ENCODE data around the gene GRK6.

The GRK6 gene

GRCh38 chr5:177443144-177443983, 16.9 kb downstream of the GRK6 start:
- Histone ChIP-seq H3K27me3 (ENCODE audit: insufficient read depth, low read length, poor library complexity) (no peaks in the 10 kb centered on the region), H2BK120ac (ENCODE audit: low read depth, low read length) (no peak overlapping the region), H3K18ac (ENCODE audit: low read length) (no peak overlapping the region), H3K36me3 (ENCODE audit: control insufficient read depth, insufficient read depth, low read length) (peaks cover 1% of the 10 kb centered on the region), H3K9ac (ENCODE audit: low read length) (no peak overlapping the region), H3K23ac (ENCODE audit: low read length) (no peak overlapping the region), H3K4me2 (ENCODE audit: low read length) (no peak overlapping the region), H3K27ac (ENCODE audit: low read depth, low read length) (no peak overlapping the region), H3K79me2 (ENCODE audit: control insufficient read depth, insufficient read depth, low read length) (no peaks in the 10 kb centered on the region), H3K4me3 (ENCODE audit: low read length) (no peak overlapping the region), H3K56ac (ENCODE audit: low read length) (no peak overlapping the region), H3K4ac (ENCODE audit: low read depth, low read length) (no peak overlapping the region), H4K5ac (ENCODE audit: low read length) (no peak overlapping the region), H3K79me1 (ENCODE audit: low read length) (no peaks in the 10 kb centered on the region), H2BK15ac (replicated peaks; ENCODE audit: low read depth) (no peak overlapping the region), H4K8ac (ENCODE audit: low read depth, low read length) (no peak overlapping the region), H2BK5ac (ENCODE audit: low read length) (no peak overlapping the region), H2AK5ac (ENCODE audit: low read length) (no peak overlapping the region), H3K4me1 (ENCODE audit: control insufficient read depth, low read depth, low read length) (peaks cover 2% of the 10 kb centered on the region)
- DNase-seq = no peak
- WGBS (ENCODE audit: extremely low coverage, insufficient coverage, low lambda C conversion rate) = no CpG with 5 or more reads among the region's 15 CpGs

GRCh38 chr5:177444106-177445051, 17.9 kb downstream of the GRK6 start:
- Histone ChIP-seq H3K79me2 (ENCODE audit: control insufficient read depth, insufficient read depth, low read length) (no peaks in the 10 kb centered on the region), H3K4ac (ENCODE audit: low read depth, low read length) (no peak overlapping the region), H3K18ac (ENCODE audit: low read length) (no peak overlapping the region), H3K4me2 (ENCODE audit: low read length) (no peak overlapping the region), H3K36me3 (ENCODE audit: control insufficient read depth, insufficient read depth, low read length) (no peaks in the 10 kb centered on the region), H4K8ac (ENCODE audit: low read depth, low read length) (no peak overlapping the region), H3K23ac (ENCODE audit: low read length) (no peak overlapping the region), H3K4me3 (ENCODE audit: low read length) (no peak overlapping the region), H2BK120ac (ENCODE audit: low read depth, low read length) (no peak overlapping the region), H2BK5ac (ENCODE audit: low read length) (no peak overlapping the region), H3K9ac (ENCODE audit: low read length) (no peak overlapping the region), H3K27ac (ENCODE audit: low read depth, low read length) (no peak overlapping the region), H4K5ac (ENCODE audit: low read length) (no peak overlapping the region), H3K4me1 (ENCODE audit: control insufficient read depth, low read depth, low read length) (peaks cover 2% of the 10 kb centered on the region), H3K27me3 (ENCODE audit: insufficient read depth, low read length, poor library complexity) (no peaks in the 10 kb centered on the region), H3K79me1 (ENCODE audit: low read length) (no peaks in the 10 kb centered on the region), H3K56ac (ENCODE audit: low read length) (no peak overlapping the region), H2AK5ac (ENCODE audit: low read length) (no peak overlapping the region), H2BK15ac (replicated peaks; ENCODE audit: low read depth) (no peak overlapping the region)
- no peak for DNase-seq
- WGBS (ENCODE audit: extremely low coverage, insufficient coverage, low lambda C conversion rate) = no CpG with 5 or more reads among the region's 7 CpGs

- H2BK120ac ChIP-seq (ENCODE audit: low read depth, low read length) = no peak overlapping the region
- H3K79me2 ChIP-seq (ENCODE audit: control insufficient read depth, insufficient read depth, low read length) = no peaks in the 10 kb centered on the region
- H3K36me3 ChIP-seq (ENCODE audit: control insufficient read depth, insufficient read depth, low read length) = no peaks in the 10 kb centered on the region
- peaks cover 2% of the 10 kb centered on the region for H3K4me1 ChIP-seq (ENCODE audit: control insufficient read depth, low read depth, low read length)
- DNase-seq = no peak
- H2BK15ac ChIP-seq (replicated peaks; ENCODE audit: low read depth) = no peak overlapping the region
- no peak overlapping the region for H3K4ac ChIP-seq (ENCODE audit: low read depth, low read length)
- H2AK5ac ChIP-seq (ENCODE audit: low read length) = no peak overlapping the region
- no CpG with 5 or more reads among the region's 10 CpGs for WGBS (ENCODE audit: extremely low coverage, insufficient coverage, low lambda C conversion rate)
- H3K27me3 ChIP-seq (ENCODE audit: insufficient read depth, low read length, poor library complexity) = no peaks in the 10 kb centered on the region
- no peak overlapping the region for H3K4me3 ChIP-seq (ENCODE audit: low read length)
- H4K8ac ChIP-seq (ENCODE audit: low read depth, low read length) = no peak overlapping the region
- H3K79me1 ChIP-seq (ENCODE audit: low read length) = no peaks in the 10 kb centered on the region
- no peak overlapping the region for H2BK5ac ChIP-seq (ENCODE audit: low read length)
- no peak overlapping the region for H3K18ac ChIP-seq (ENCODE audit: low read length)
- H3K23ac ChIP-seq (ENCODE audit: low read length) = no peak overlapping the region
- H3K9ac ChIP-seq (ENCODE audit: low read length) = no peak overlapping the region
- H3K27ac ChIP-seq (ENCODE audit: low read depth, low read length) = no peak overlapping the region
- no peak overlapping the region for H3K56ac ChIP-seq (ENCODE audit: low read length)
- H4K5ac ChIP-seq (ENCODE audit: low read length) = no peak overlapping the region
- H3K4me2 ChIP-seq (ENCODE audit: low read length) = no peak overlapping the region
Measured at GRCh38 chr5:177445052-177445916, 18.8 kb downstream of the GRK6 start.

GRCh38 chr5:177445917-177446199, 19.4 kb downstream of the GRK6 start:
- Histone ChIP-seq H3K27me3 (ENCODE audit: insufficient read depth, low read length, poor library complexity) (no peaks in the 10 kb centered on the region), H3K4me1 (ENCODE audit: control insufficient read depth, low read depth, low read length) (peaks cover 2% of the 10 kb centered on the region), H2AK5ac (ENCODE audit: low read length) (no peak overlapping the region), H3K4me2 (ENCODE audit: low read length) (no peak overlapping the region), H2BK15ac (replicated peaks; ENCODE audit: low read depth) (no peak overlapping the region), H3K79me2 (ENCODE audit: control insufficient read depth, insufficient read depth, low read length) (no peaks in the 10 kb centered on the region), H3K36me3 (ENCODE audit: control insufficient read depth, insufficient read depth, low read length) (no peaks in the 10 kb centered on the region), H4K8ac (ENCODE audit: low read depth, low read length) (no peak overlapping the region), H4K5ac (ENCODE audit: low read length) (no peak overlapping the region), H3K79me1 (ENCODE audit: low read length) (no peaks in the 10 kb centered on the region), H3K9ac (ENCODE audit: low read length) (peak overlapping the region; percentile 76), H3K23ac (ENCODE audit: low read length) (peak overlapping the region; percentile 85), H2BK120ac (ENCODE audit: low read depth, low read length) (no peak overlapping the region), H2BK5ac (ENCODE audit: low read length) (no peak overlapping the region), H3K4ac (ENCODE audit: low read depth, low read length) (no peak overlapping the region), H3K18ac (ENCODE audit: low read length) (no peak overlapping the region), H3K56ac (ENCODE audit: low read length) (no peak overlapping the region), H3K27ac (ENCODE audit: low read depth, low read length) (no peak overlapping the region), H3K4me3 (ENCODE audit: low read length) (no peak overlapping the region)
- no peak for DNase-seq
- no CpG with 5 or more reads among the region's 8 CpGs for WGBS (ENCODE audit: extremely low coverage, insufficient coverage, low lambda C conversion rate)

GRCh38 chr5:177446200-177447065, 20.0 kb downstream of the GRK6 start, which contains the start of gene PRR7:
Gene PRR7 (plus strand): TSS chr5:177446814. CDS start chr5:177455068, 8,254 bp downstream.
- Histone ChIP-seq H3K4me1 (ENCODE audit: control insufficient read depth, low read depth, low read length) (peaks cover 2% of the 10 kb centered on the region), H3K18ac (ENCODE audit: low read length) (peak within 1 kb of the TSS; percentile 11), H3K4ac (ENCODE audit: low read depth, low read length) (no peak within 1 kb of the TSS), H3K79me2 (ENCODE audit: control insufficient read depth, insufficient read depth, low read length) (no peaks in the 10 kb centered on the region), H3K4me3 (ENCODE audit: low read length) (peak within 1 kb of the TSS; percentile 21), H2BK5ac (ENCODE audit: low read length) (peak within 1 kb of the TSS; percentile 9), H3K27me3 (ENCODE audit: insufficient read depth, low read length, poor library complexity) (no peaks in the 10 kb centered on the region), H3K79me1 (ENCODE audit: low read length) (no peaks in the 10 kb centered on the region), H3K9ac (ENCODE audit: low read length) (peak within 1 kb of the TSS; percentile 76), H4K8ac (ENCODE audit: low read depth, low read length) (no peak within 1 kb of the TSS), H3K36me3 (ENCODE audit: control insufficient read depth, insufficient read depth, low read length) (no peaks in the 10 kb centered on the region), H2BK15ac (replicated peaks; ENCODE audit: low read depth) (no peak within 1 kb of the TSS), H2BK120ac (ENCODE audit: low read depth, low read length) (no peak within 1 kb of the TSS), H3K27ac (ENCODE audit: low read depth, low read length) (no peak within 1 kb of the TSS), H3K23ac (ENCODE audit: low read length) (peak within 1 kb of the TSS; percentile 85), H2AK5ac (ENCODE audit: low read length) (no peak within 1 kb of the TSS), H3K4me2 (ENCODE audit: low read length) (peak within 1 kb of the TSS; percentile 85), H3K56ac (ENCODE audit: low read length) (peak within 1 kb of the TSS; percentile 90), H4K5ac (ENCODE audit: low read length) (no peak within 1 kb of the TSS)
- peak; percentile 64 for DNase-seq
- no CpG with 5 or more reads among the region's 89 CpGs for WGBS (ENCODE audit: extremely low coverage, insufficient coverage, low lambda C conversion rate)
